Esophagus muscularis mucosa (tissue), 4 donors: Measurements from ENCODE around the gene GFM2.

ENCODE experiments used
- CTCF ChIP-seq, 3 experiments: fragments of 200-600 bp in 2 of 3; fragments of 450-650 bp in 1 of 3; sonication (generic) in 2 of 3; IDR thresholded peaks; one replicate each; pipeline ENCODE4 v1.5.1; 2017 to 2019; ENCODE audit warnings: antibody characterized with exemption in 3 of 3, mild to moderate bottlenecking in 2 of 3, moderate library complexity in 1 of 3
- EP300 ChIP-seq: sonication (generic); formaldehyde crosslinking; IDR thresholded peaks from one replicate; pipeline ENCODE4 v1.6.1; 2017; ENCODE audit warnings: antibody characterized with exemption
- POLR2A ChIP-seq: fragments of 450-650 bp; IDR thresholded peaks from one replicate; pipeline ENCODE4 v1.6.1; 2017; ENCODE audit warnings: antibody characterized with exemption, moderate library complexity, mild to moderate bottlenecking, low read depth
- POLR2AphosphoS5 ChIP-seq, 2 donors: sonication (generic); formaldehyde crosslinking; IDR thresholded peaks; one replicate each; pipeline ENCODE4 v1.6.1; 2017; ENCODE audit warnings: antibody characterized with exemption in 2 of 2

GRCh38 chr5:74693191-74693590 is 73.7 kb downstream of the GFM2 start:
- TF ChIP-seq CTCF (IDR thresholded peaks at IDR 0.05), result no peak
- TF ChIP-seq POLR2AphosphoS5 (IDR thresholded peaks at IDR 0.05), result no peak
- TF ChIP-seq POLR2A, result no peak
- TF ChIP-seq EP300, result no peak
